OCI-LY7 (cell line): ENCODE measurements around the gene CLK4. TPM values are rescaled to one million over a fixed set of nuclear protein-coding genes. Genes with fewer than 3 reads are reported as not detected.

Experiments used
- BruUV-seq: library from RNA; stranded (reverse); fragments of 400-500 nt; replicated peaks from 2 replicates; lab custom pipeline; 2021; lab: Mats Ljungman, UMichigan
- CTCF ChIA-PET: fragments of 300-600 bp; sonication (Branson Sonifier 250); formaldehyde crosslinking; loops from one replicate; lab custom pipeline; 2022; ENCODE audit warnings: antibody characterized with exemption; ENCODE audit not compliant: unreplicated experiment; lab: Charles Lee
- POLR2A ChIA-PET: fragments of 300-600 bp; sonication (Branson Sonifier 250); formaldehyde crosslinking; loops from one replicate; lab custom pipeline; 2022; ENCODE audit warnings: antibody characterized with exemption; lab: Charles Lee
- DNase-seq: peaks from one replicate; pipeline ENCODE4 v3.0.0-alpha.2; 2015; ENCODE audit warnings: low spot score
- H2AFZ ChIP-seq: fragments of 200-600 bp; sonication (generic), shearing (Covaris generic); 2 replicates; pipeline ENCODE4 v1.6.1; 2014; ENCODE audit warnings: mild to moderate bottlenecking, antibody characterized with exemption, low read length, moderate library complexity
- H3K27ac ChIP-seq: fragments of 200-600 bp; sonication (generic); 2 replicates; pipeline ENCODE4 v1.5.1; 2014; ENCODE audit warnings: mixed run types, low read depth, mild to moderate bottlenecking, moderate library complexity, low read length, inconsistent platforms; ENCODE audit not compliant: poor library complexity, severe bottlenecking
- H3K36me3 ChIP-seq: fragments of 200-600 bp; sonication (generic); 2 replicates; pipeline ENCODE4 v1.6.1; 2014; ENCODE audit warnings: mild to moderate bottlenecking, antibody characterized with exemption, low read length, moderate library complexity, mixed read lengths; ENCODE audit not compliant: insufficient read depth
- H3K4me1 ChIP-seq: fragments of 200-600 bp; sonication (generic); 2 replicates; pipeline ENCODE4 v1.5.1; 2014; ENCODE audit warnings: mild to moderate bottlenecking, low read length; ENCODE audit not compliant: insufficient read depth, poor library complexity, severe bottlenecking
- H3K4me2 ChIP-seq: fragments of 200-600 bp; sonication (generic); 2 replicates; pipeline ENCODE4 v1.6.1; 2014; ENCODE audit warnings: mild to moderate bottlenecking, low read length
- H3K4me3 ChIP-seq: fragments of 200-600 bp; sonication (generic); 2 replicates; pipeline ENCODE4 v1.5.1; 2014; ENCODE audit warnings: mild to moderate bottlenecking, low read depth, low read length; ENCODE audit not compliant: poor library complexity, severe bottlenecking
- H3K79me2 ChIP-seq: fragments of 200-600 bp; sonication (generic); 2 replicates; pipeline ENCODE4 v1.6.1; 2016; ENCODE audit warnings: low read depth, mild to moderate bottlenecking, low read length, moderate library complexity, mixed read lengths; ENCODE audit not compliant: insufficient read depth
- H3K9me2 ChIP-seq: fragments of 200-600 bp; sonication (generic); 2 replicates; pipeline ENCODE4 v1.6.1; 2016; ENCODE audit warnings: mild to moderate bottlenecking, low read length, mixed read lengths; ENCODE audit not compliant: insufficient read depth
- H3K9me3 ChIP-seq: fragments of 200-600 bp; sonication (generic); 2 replicates; pipeline ENCODE4 v1.6.1; 2014; ENCODE audit warnings: mild to moderate bottlenecking, mixed run types, low read length, mixed read lengths
- H4K20me1 ChIP-seq: fragments of 200-600 bp; sonication (generic); 2 replicates; pipeline ENCODE4 v1.6.1; 2014; ENCODE audit warnings: mild to moderate bottlenecking, antibody characterized with exemption, low read length, moderate library complexity, mixed read lengths; ENCODE audit not compliant: insufficient read depth
- CTCF ChIP-seq: fragments of 200-600 bp; sonication (generic); conservative IDR thresholded peaks from 2 replicates; pipeline ENCODE4 v1.5.1; 2014; ENCODE audit warnings: mild to moderate bottlenecking, antibody characterized with exemption, low read length, moderate library complexity, mixed read lengths
- EZH2phosphoT487 ChIP-seq: fragments of 200-600 bp; sonication (generic); IDR thresholded peaks from 2 replicates; pipeline ENCODE4 v1.6.1; 2018; ENCODE audit warnings: low read depth, borderline replicate concordance, mild to moderate bottlenecking, mixed run types, antibody characterized with exemption, low read length, moderate library complexity, mixed read lengths
- intact Hi-C: fragments of 100-400 bp; cut with micrococcal nuclease; formaldehyde crosslinking; loops from one replicate; pipeline ENCODE4 v1.10.0; 2022; ENCODE audit not compliant: unreplicated experiment
- total RNA-seq, 2 experiments: library from RNA; depleted of rRNA in 1 of 2; stranded (reverse); fragments of >200 nt in 1 of 2; shearing (Covaris generic) in 1 of 2; gene quantifications; 2 replicates each; pipeline ENCODE4 v1.2.3, GENCODE V29; 2014 to 2022

CLK4 gene
- total RNA-seq, 2 experiments from 2014 or later = 32.6 to 37.4 TPM

GRCh38 chr5:178590141-178590923 is 36.5 kb downstream of the CLK4 start, which contains the start of gene COL23A1:
TSS of gene COL23A1 (minus strand) at chr5:178590393.
- no peak within 1 kb of the TSS for H3K4me3 ChIP-seq
- no peaks in the 10 kb centered on the region for H3K4me1 ChIP-seq
- no peak within 1 kb of the TSS for H3K27ac ChIP-seq
- H3K36me3 ChIP-seq = no peaks in the 10 kb centered on the region
- H3K79me2 ChIP-seq = no peaks in the 10 kb centered on the region
- ChIA-PET POLR2A (interaction anchor here (0.6 kb wide), 1 partner anchor 17 kb away, joined by 8 read pairs; no protein-coding TSS in a partner anchor), CTCF (no interaction called here)
- H2AFZ ChIP-seq = no peak within 1 kb of the TSS
- DNase-seq = no peak
- H4K20me1 ChIP-seq = no peaks in the 10 kb centered on the region
- intact Hi-C loops = no loop called here
- no peak within 1 kb of the TSS for H3K4me2 ChIP-seq
- TF ChIP-seq EZH2phosphoT487 (no peak), CTCF (no peak)
- H3K9me3 ChIP-seq = peaks cover 10% of the 10 kb centered on the region; the same call in 1 of the 2 replicates
- no TSS peak for BruUV-seq
- H3K9me2 ChIP-seq = no peaks in the 10 kb centered on the region

- CTCF ChIA-PET = no interaction called here
- POLR2A ChIA-PET = interaction anchor here (0.6 kb wide), 1 partner anchor 18 kb away, joined by 8 read pairs; no protein-coding TSS in a partner anchor
- TF ChIP-seq CTCF (no peak), EZH2phosphoT487 (no peak)
- no peak overlapping the region for H3K4me3 ChIP-seq
- 0 out of 2 replicates have a peak, but pooled peaks cover 1% of the 10 kb centered on the region for H3K9me3 ChIP-seq
- no peak overlapping the region for H3K27ac ChIP-seq
- no TSS peak for BruUV-seq
- H3K9me2 ChIP-seq = no peaks in the 10 kb centered on the region
- no peak for DNase-seq
- H3K36me3 ChIP-seq = no peaks in the 10 kb centered on the region
- no peaks in the 10 kb centered on the region for H3K79me2 ChIP-seq
- no peaks in the 10 kb centered on the region for H4K20me1 ChIP-seq
- intact Hi-C loops = no loop called here
- H3K4me1 ChIP-seq = no peaks in the 10 kb centered on the region
- H3K4me2 ChIP-seq = no peak overlapping the region
- H2AFZ ChIP-seq = no peak overlapping the region
These were observed 37.4 kb downstream of the CLK4 start for GRCh38 chr5:178589180-178590140.
